Progenitor cell of endocrine pancreas (in vitro differentiated cells): Measurements from ENCODE around the gene BSND. TPM values are rescaled to one million over a fixed set of nuclear protein-coding genes. Genes with fewer than 3 reads are reported as not detected.

Experiments used
- DNase-seq: peaks from one replicate; pipeline ENCODE4 v3.0.0; 2021; ENCODE audit warnings: low spot score; ENCODE audit not compliant: unreplicated experiment
- H3K27ac Mint-ChIP-seq: 2 replicates; pipeline ENCODE4 v1.8.0; 2021; ENCODE audit warnings: mild to moderate bottlenecking, moderate library complexity, mixed read lengths
- H3K27me3 Mint-ChIP-seq: 2 replicates; pipeline ENCODE4 v1.8.0; 2021; ENCODE audit warnings: mixed read lengths
- H3K36me3 Mint-ChIP-seq: 2 replicates; pipeline ENCODE4 v1.8.0; 2022; ENCODE audit warnings: mixed read lengths; ENCODE audit not compliant: insufficient read depth
- H3K4me1 Mint-ChIP-seq: 2 replicates; pipeline ENCODE4 v1.8.0; 2021; ENCODE audit warnings: low read depth, mixed read lengths
- H3K4me3 Mint-ChIP-seq: 2 replicates; pipeline ENCODE4 v1.8.0; 2021; ENCODE audit warnings: low read depth, mild to moderate bottlenecking, moderate library complexity, mixed read lengths
- H3K9me3 Mint-ChIP-seq: 2 replicates; pipeline ENCODE4 v1.8.0; 2021; ENCODE audit warnings: low read depth, mixed read lengths
- CTCF ChIP-seq: fragments of 200-600 bp; sonication (generic); IDR thresholded peaks from one replicate; pipeline ENCODE4 v1.5.0; 2021; ENCODE audit warnings: antibody characterized with exemption, mild to moderate bottlenecking; ENCODE audit not compliant: unreplicated experiment
- total RNA-seq: library from RNA; stranded (reverse); gene quantifications from 2 replicates; pipeline ENCODE4 v1.2.1, GENCODE V29; 2021

Gene BSND
- total RNA-seq, 1 donor from 2014 or later: not detected

GRCh38 chr1:54969879-54970278, 28.9 kb upstream of the BSND start:
- peaks cover 35% of the 10 kb centered on the region for H3K27me3 Mint-ChIP-seq
- DNase-seq: no peak
- no peak for TF ChIP-seq CTCF
- H3K9me3 Mint-ChIP-seq: no peaks in the 10 kb centered on the region
- no peak overlapping the region for H3K4me3 Mint-ChIP-seq
- no peaks in the 10 kb centered on the region for H3K4me1 Mint-ChIP-seq
- H3K27ac Mint-ChIP-seq: no peak overlapping the region
- H3K36me3 Mint-ChIP-seq: no peaks in the 10 kb centered on the region

GRCh38 chr1:54970901-54971300, 27.8 kb upstream of the BSND start:
- Mint-ChIP-seq H3K9me3 (no peaks in the 10 kb centered on the region), H3K4me1 (no peaks in the 10 kb centered on the region), H3K27ac (no peak overlapping the region), H3K36me3 (no peaks in the 10 kb centered on the region), H3K27me3 (peaks cover 42% of the 10 kb centered on the region), H3K4me3 (no peak overlapping the region)
- no peak for DNase-seq
- no peak for TF ChIP-seq CTCF

GRCh38 chr1:54971317-54971791, 27.4 kb upstream of the BSND start:
- no peak for TF ChIP-seq CTCF
- no peak overlapping the region for H3K27ac Mint-ChIP-seq
- H3K9me3 Mint-ChIP-seq: no peaks in the 10 kb centered on the region
- H3K27me3 Mint-ChIP-seq: peaks cover 37% of the 10 kb centered on the region
- no peaks in the 10 kb centered on the region for H3K36me3 Mint-ChIP-seq
- no peaks in the 10 kb centered on the region for H3K4me1 Mint-ChIP-seq
- DNase-seq: no peak
- no peak overlapping the region for H3K4me3 Mint-ChIP-seq

GRCh38 chr1:54972436-54972835, 26.3 kb upstream of the BSND start:
- peaks cover 38% of the 10 kb centered on the region for H3K27me3 Mint-ChIP-seq
- no peaks in the 10 kb centered on the region for H3K9me3 Mint-ChIP-seq

GRCh38 chr1:54973205-54973921, 25.4 kb upstream of the BSND start:
- peak; percentile 45 for TF ChIP-seq CTCF
- peak overlapping the region; percentile 13 for H3K27ac Mint-ChIP-seq
- no peak for DNase-seq
- H3K4me3 Mint-ChIP-seq: no peak overlapping the region
- H3K27me3 Mint-ChIP-seq: peaks cover 45% of the 10 kb centered on the region
- no peaks in the 10 kb centered on the region for H3K4me1 Mint-ChIP-seq
- H3K9me3 Mint-ChIP-seq: no peaks in the 10 kb centered on the region
- no peaks in the 10 kb centered on the region for H3K36me3 Mint-ChIP-seq

More at GRCh38 chr1:54972436-54972835, 26.3 kb upstream of the BSND start:
- no peaks in the 10 kb centered on the region for H3K36me3 Mint-ChIP-seq
- no peak overlapping the region for H3K27ac Mint-ChIP-seq
- no peak for TF ChIP-seq CTCF
- no peaks in the 10 kb centered on the region for H3K4me1 Mint-ChIP-seq
- H3K4me3 Mint-ChIP-seq: no peak overlapping the region
- no peak for DNase-seq
